Transverse colon (tissue), 4 donors: ENCODE results near the gene TBCA.

ENCODE experiments used
- EP300 ChIP-seq: sonication (generic); formaldehyde crosslinking; IDR thresholded peaks from one replicate; pipeline ENCODE4 v1.6.1; 2017; ENCODE audit warnings: antibody characterized with exemption, low read depth
- POLR2AphosphoS5 ChIP-seq, 3 donors: sonication (generic); formaldehyde crosslinking; IDR thresholded peaks; one replicate each; pipeline ENCODE4 v1.6.1; 2016; ENCODE audit warnings: antibody characterized with exemption in 3 of 3
- TF ChIP-seq, protein P1 (sequence below), 5 experiments: fragments of 200-600 bp in 3 of 5; fragments of 450-650 bp in 2 of 5; sonication (generic) in 3 of 5; IDR thresholded peaks; 1 replicate in 2 of 5; 2 replicates in 3 of 5; pipeline ENCODE4 v1.5.1; 2016 to 2017; ENCODE audit warnings: antibody characterized with exemption in 5 of 5, inconsistent platforms in 3 of 5, mild to moderate bottlenecking in 2 of 5, moderate library complexity in 1 of 5

DNA sequence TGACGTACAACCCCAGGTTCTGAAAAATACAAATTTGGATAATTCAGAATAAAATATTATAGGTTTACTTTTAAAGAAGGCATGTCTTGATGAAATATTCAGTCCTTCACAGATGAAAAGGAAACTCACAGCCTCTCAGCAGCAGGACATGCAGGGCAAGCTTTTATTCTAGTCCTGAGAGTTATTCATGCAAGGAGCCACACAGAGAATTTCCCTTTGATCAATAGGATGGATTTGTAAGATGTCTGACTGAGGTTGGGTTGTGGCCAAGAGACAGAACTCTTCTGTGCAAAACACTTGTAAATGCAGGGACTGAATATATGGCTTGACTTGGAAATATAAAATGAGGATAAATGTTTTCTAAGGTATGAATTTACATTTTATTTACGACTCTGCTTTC is 48.8 kb upstream of the TBCA start:
- TF ChIP-seq, protein P1, sequence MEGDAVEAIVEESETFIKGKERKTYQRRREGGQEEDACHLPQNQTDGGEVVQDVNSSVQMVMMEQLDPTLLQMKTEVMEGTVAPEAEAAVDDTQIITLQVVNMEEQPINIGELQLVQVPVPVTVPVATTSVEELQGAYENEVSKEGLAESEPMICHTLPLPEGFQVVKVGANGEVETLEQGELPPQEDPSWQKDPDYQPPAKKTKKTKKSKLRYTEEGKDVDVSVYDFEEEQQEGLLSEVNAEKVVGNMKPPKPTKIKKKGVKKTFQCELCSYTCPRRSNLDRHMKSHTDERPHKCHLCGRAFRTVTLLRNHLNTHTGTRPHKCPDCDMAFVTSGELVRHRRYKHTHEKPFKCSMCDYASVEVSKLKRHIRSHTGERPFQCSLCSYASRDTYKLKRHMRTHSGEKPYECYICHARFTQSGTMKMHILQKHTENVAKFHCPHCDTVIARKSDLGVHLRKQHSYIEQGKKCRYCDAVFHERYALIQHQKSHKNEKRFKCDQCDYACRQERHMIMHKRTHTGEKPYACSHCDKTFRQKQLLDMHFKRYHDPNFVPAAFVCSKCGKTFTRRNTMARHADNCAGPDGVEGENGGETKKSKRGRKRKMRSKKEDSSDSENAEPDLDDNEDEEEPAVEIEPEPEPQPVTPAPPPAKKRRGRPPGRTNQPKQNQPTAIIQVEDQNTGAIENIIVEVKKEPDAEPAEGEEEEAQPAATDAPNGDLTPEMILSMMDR (IDR thresholded peaks at IDR 0.05), result no peak
- TF ChIP-seq EP300, result no peak
- no peak for TF ChIP-seq POLR2AphosphoS5 (IDR thresholded peaks at IDR 0.05)
